Transverse colon (tissue), 4 donors: Measurements from ENCODE around the gene CACNB3.

Source experiments
- CTCF ChIP-seq, 5 experiments: fragments of 200-600 bp in 3 of 5; fragments of 450-650 bp in 2 of 5; sonication (generic) in 3 of 5; IDR thresholded peaks; 1 replicate in 2 of 5; 2 replicates in 3 of 5; pipeline ENCODE4 v1.5.1; 2016 to 2017; ENCODE audit warnings: antibody characterized with exemption in 5 of 5, inconsistent platforms in 3 of 5, mild to moderate bottlenecking in 2 of 5, moderate library complexity in 1 of 5
- POLR2AphosphoS5 ChIP-seq, 3 donors: sonication (generic); formaldehyde crosslinking; IDR thresholded peaks; one replicate each; pipeline ENCODE4 v1.6.1; 2016; ENCODE audit warnings: antibody characterized with exemption in 3 of 3

GRCh38 chr12:48854488-48854887 lies 36.2 kb downstream of the CACNB3 start:
- TF ChIP-seq CTCF (IDR thresholded peaks at IDR 0.05) (no peak), POLR2AphosphoS5 (IDR thresholded peaks at IDR 0.05) (no peak)
